Endothelial cell of umbilical vein (primary cell): Measurements from ENCODE around the gene PIK3AP1.

Experiments
- EZH2 ChIP-seq: IDR thresholded peaks from 2 replicates; pipeline ENCODE4 v1.6.1; 2012; ENCODE audit warnings: borderline replicate concordance, low read depth, mild to moderate bottlenecking, moderate library complexity, low read length, inconsistent platforms; ENCODE audit not compliant: severe bottlenecking
- GATA2 ChIP-seq: IDR thresholded peaks from 2 replicates; pipeline ENCODE4 v1.7.0; 2011; ENCODE audit warnings: low read depth, mild to moderate bottlenecking, moderate library complexity, mixed read lengths, low read length; ENCODE audit not compliant: insufficient read length, insufficient read depth
- POLR2A ChIP-seq: IDR thresholded peaks from 2 replicates; pipeline ENCODE4 v1.6.1; 2012; ENCODE audit warnings: low read depth, mild to moderate bottlenecking, control low read depth, low read length
- POLR2AphosphoS5 ChIP-seq: IDR thresholded peaks from 2 replicates; pipeline ENCODE4 v1.6.1; 2012; ENCODE audit warnings: low read depth, mild to moderate bottlenecking, control low read depth, low read length, moderate library complexity; ENCODE audit not compliant: insufficient read depth
- TF ChIP-seq, protein P1 (sequence below), 2 donors: IDR thresholded peaks; 1 replicate in 1 of 2; 2 replicates in 1 of 2; pipeline ENCODE4 v1.5.1; 2011; ENCODE audit warnings: low read length in 2 of 2, mild to moderate bottlenecking in 2 of 2, moderate library complexity in 2 of 2, control low read depth in 1 of 2, inconsistent platforms in 1 of 2, low read depth in 1 of 2; ENCODE audit not compliant: insufficient read depth in 1 of 2; ENCODE audit errors: extremely low read depth in 1 of 2
- TF ChIP-seq, protein P2 (sequence below): IDR thresholded peaks from 2 replicates; pipeline ENCODE4 v1.6.1; 2011; ENCODE audit not compliant: insufficient read depth, insufficient read length

DNA sequence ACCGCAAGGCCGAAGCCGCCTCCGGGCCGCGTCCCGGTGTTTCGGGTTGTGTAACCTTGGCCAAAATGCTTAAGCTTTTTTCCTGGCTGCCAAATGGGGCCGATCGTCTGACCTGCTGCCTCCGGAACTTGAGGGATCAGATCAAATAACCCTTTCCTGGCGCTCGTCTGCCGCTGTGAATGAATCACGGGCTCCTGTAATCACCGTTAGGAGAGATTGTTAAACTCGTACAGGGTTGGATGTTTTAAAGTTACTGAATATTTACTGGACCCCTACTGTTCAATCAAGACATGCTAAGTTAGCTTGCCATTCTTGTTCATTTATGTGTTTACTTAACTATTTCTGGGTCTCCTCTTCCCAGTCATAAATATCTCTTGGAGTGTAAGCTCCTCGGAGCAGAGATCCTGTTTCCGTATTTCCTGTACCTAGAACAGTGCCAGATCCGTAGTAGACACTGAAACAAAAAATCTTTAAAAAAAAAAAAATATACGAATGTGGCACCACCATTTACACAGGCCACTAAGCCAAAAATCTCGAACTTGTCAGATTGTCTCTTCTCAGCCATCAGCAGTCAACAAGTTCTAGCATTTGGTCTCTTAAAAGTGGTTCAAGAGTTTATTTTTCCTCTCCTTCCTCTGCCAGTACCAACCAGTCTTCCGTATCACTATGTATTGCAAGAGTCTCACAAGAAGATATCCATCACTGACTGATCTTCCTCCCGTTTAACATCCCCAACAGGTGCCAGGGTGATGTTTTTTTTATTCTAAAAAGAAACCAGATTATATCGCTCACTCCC is 132.9 kb downstream of the PIK3AP1 start:
- TF ChIP-seq POLR2AphosphoS5 (no peak), GATA2 (peak; percentile 67), EZH2 (no peak), POLR2A (no peak)
- TF ChIP-seq, protein P1, sequence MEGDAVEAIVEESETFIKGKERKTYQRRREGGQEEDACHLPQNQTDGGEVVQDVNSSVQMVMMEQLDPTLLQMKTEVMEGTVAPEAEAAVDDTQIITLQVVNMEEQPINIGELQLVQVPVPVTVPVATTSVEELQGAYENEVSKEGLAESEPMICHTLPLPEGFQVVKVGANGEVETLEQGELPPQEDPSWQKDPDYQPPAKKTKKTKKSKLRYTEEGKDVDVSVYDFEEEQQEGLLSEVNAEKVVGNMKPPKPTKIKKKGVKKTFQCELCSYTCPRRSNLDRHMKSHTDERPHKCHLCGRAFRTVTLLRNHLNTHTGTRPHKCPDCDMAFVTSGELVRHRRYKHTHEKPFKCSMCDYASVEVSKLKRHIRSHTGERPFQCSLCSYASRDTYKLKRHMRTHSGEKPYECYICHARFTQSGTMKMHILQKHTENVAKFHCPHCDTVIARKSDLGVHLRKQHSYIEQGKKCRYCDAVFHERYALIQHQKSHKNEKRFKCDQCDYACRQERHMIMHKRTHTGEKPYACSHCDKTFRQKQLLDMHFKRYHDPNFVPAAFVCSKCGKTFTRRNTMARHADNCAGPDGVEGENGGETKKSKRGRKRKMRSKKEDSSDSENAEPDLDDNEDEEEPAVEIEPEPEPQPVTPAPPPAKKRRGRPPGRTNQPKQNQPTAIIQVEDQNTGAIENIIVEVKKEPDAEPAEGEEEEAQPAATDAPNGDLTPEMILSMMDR (IDR thresholded peaks at IDR 0.05; ENCODE audit: extremely low read depth in 1 of 2, insufficient read depth in 1 of 2, low read depth in 1 of 2, low read length in 2 of 2), result no peak
- TF ChIP-seq, protein P2, sequence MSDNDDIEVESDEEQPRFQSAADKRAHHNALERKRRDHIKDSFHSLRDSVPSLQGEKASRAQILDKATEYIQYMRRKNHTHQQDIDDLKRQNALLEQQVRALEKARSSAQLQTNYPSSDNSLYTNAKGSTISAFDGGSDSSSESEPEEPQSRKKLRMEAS, result no peak
